COR-L47 (cell line): Measurements from ENCODE around the gene DCLRE1C.
"Not testable (repeated sequence)": the region's sequence is repeated elsewhere in the genome, so short reads cannot be mapped to it uniquely, and the experiment has no call there.

Experiments used
- DNase-seq: peaks from one replicate; lab custom pipeline; 2025; lab: John Stamatoyannopoulos, UW

DCLRE1C gene

DNA sequence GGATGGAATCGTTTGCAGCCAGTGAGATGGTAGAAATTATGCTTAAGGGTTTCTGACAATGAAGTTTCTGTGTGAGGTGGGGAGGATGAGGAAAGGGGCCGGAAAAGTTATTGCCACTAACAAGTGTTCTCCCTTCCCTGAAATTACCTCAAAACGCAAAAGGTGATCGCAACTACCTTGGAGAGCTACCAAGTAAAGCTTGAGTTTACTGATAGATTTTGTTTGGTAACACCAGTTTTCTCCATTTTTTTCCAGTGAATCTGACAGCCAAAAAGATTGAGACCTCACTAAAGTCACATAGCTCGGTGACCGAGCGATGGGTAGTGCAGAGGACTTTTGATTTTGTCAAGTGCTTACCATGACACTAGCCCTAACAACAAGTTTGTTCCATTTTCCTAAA, 73.7 kb downstream of the DCLRE1C start:
- DNase-seq, result no peak

GRCh38 chr10:14879928-14880193, 74.0 kb downstream of the DCLRE1C start:
- no peak for DNase-seq

GRCh38 chr10:14879124-14879927, 74.6 kb downstream of the DCLRE1C start:
- no peak for DNase-seq

GRCh38 chr10:14878266-14879123, 75.4 kb downstream of the DCLRE1C start, which contains the start of gene SUV39H2:
Gene SUV39H2, plus strand, starts transcription at chr10:14878866. Its CDS starts 23 bp downstream, at chr10:14878889.
- peak; percentile 79 for DNase-seq

DNA sequence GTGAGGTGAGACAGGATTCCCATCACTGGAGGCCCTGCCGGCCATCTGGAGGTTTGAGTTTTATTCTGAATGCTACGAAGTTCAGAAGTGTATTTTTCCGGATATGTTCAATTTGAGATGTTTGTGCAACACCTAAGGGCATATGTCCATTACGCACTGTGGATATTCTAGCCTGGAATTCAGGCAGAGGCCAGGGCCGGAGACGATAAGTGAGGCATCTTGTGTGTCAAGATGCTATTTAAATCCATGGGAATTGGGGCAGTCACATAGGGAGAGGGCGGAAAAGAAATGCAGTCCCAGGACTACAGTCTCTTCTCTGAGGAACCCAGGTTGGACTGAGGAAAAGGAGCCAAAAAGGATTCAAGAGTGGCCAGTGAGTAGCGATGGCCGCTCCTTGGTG, 77.1 kb downstream of the DCLRE1C start:
- DNase-seq, result no peak

GRCh38 chr10:14875941-14876340, 78.0 kb downstream of the DCLRE1C start:
- no peak for DNase-seq

GRCh38 chr10:14873090-14873760, 80.7 kb downstream of the DCLRE1C start:
- DNase-seq, result no peak

DNA sequence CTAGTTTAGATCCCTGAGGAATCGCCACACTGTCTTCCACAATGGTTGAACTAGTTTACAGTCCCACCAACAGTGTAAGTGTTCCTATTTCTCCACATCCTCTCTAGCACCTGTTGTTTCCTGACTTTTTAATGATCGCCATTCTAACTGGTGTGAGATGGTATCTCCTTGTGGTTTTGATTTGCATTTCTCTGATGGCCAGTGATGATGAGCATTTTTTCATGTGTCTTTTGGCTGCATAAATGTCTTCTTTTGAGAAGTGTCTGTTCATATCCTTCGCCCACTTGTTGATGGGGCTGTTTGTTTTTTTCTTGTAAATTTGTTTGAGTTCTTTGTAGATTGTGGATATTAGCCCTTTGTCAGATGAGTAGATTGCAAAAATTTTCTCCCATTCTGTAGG, 89.0 kb downstream of the DCLRE1C start:
- not testable (repeated sequence) for DNase-seq

GRCh38 chr10:14864466-14864865, 89.4 kb downstream of the DCLRE1C start:
- DNase-seq, result not testable (repeated sequence)

GRCh38 chr10:14860791-14861190, 93.1 kb downstream of the DCLRE1C start:
- no peak for DNase-seq

DNA sequence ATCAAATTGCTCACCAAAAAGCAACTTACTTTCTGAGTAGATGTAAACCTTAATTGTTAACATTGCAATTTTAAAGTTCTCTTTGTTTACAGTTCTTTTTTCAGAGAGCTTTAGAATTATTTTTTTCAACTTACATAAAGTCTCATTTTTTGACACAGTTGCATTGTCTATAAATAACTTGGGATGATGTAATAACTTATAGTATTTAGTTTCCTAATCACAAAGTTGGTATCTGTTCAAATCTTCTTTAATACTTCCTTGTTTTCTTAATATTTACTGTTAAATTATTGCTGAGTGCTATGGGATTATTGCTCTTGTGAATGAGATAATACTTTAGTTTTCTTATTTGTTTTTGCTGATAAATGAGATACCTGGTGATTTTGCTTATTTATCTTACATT, 94.1 kb downstream of the DCLRE1C start:
- no peak for DNase-seq

DNA sequence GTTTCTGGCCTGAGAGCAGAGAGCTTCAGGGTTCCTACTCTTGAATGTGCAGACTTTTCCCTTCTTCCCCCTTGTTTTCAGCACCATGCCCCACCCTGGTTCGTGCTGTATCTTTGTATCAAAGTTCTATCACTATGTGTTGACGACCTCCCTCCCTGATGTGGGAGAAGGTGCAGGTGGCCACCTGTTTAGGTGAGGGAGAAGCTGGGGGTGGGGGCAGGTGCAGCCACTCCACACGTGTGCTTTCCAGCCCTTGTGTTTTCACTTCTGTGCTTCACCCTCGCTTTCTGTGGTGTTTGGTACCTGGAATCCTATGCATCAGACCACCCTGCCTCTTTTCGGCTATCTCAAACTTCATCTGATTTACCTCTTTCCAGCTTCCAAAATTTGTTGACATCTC, 94.9 kb downstream of the DCLRE1C start:
- DNase-seq, result no peak

GRCh38 chr10:14858338-14858960, 95.4 kb downstream of the DCLRE1C start:
- DNase-seq, result no peak

DNA sequence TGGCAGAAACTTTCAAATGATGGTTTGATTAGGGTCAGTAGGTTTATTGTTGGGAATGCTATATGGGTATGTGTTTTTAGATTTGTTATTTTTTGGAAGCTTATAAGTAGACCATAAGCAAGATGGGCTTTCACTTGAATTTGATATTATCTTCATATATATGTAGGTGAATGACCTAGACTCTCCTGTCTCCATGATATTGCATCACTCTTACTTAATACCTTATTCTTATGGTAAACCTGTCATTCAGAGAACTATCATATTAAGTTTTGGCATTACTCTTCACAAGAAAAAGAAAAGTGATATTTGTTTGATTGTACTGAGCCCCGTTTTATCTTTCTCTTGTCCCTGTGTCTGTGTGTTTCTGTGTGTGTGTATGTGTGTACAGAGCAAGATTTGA, 98.4 kb downstream of the DCLRE1C start:
- no peak for DNase-seq

DNA sequence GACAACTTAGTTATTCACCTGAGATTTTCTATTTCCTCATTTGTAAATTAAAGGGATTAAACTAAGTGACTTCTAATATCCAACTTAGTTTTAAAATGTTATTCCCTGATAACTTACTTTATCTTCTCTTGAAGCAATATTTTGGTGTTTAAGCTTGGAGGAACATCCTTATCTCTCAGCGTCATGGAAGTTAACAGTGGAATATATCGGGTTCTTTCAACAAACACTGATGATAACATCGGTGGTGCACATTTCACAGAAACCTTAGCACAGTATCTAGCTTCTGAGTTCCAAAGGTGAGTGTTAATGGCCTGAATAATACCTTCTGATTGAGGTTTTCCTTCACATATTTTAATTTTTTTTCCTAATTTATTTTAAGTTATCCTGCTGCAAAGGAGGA, 101.7 kb downstream of the DCLRE1C start:
- no peak for DNase-seq
